Gastrocnemius medialis (tissue), 4 donors: Measurements from ENCODE around the gene PRKAG2.

Experiments
- CTCF ChIP-seq, 5 experiments: fragments of 450-650 bp in 3 of 5; fragments of 200-600 bp in 2 of 5; sonication (generic) in 2 of 5; IDR thresholded peaks in 4 of 5; conservative IDR thresholded peaks in 1 of 5; 1 replicate in 4 of 5; 2 replicates in 1 of 5; pipeline ENCODE4 v1.5.1; 2016 to 2019; ENCODE audit warnings: antibody characterized with exemption in 5 of 5, mild to moderate bottlenecking in 3 of 5, moderate library complexity in 3 of 5
- POLR2A ChIP-seq, 2 donors: fragments of 450-650 bp; IDR thresholded peaks; one replicate each; pipeline ENCODE4 v1.6.1; 2017; ENCODE audit warnings: antibody characterized with exemption in 2 of 2, mild to moderate bottlenecking in 2 of 2, moderate library complexity in 2 of 2

DNA sequence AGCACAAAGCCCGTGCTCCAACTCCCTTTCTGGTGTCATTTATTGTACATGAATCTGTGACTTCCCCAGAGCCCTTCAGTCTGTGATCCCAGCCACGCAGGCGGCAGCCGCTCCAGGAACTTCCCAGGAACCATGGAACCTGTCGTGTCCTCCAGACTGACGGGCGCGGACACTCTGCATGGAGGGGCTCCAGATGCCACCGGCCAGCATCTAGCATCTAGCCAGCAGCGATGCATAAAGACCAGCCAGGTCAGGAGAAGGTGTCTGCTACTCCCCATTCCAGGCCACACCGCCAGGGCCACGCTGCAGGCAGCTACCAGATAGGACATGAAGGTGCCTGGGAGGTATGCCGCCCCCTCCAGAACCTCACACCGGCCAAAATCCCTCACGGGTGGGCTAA lies 77.4 kb downstream of the PRKAG2 start:
- TF ChIP-seq POLR2A (IDR thresholded peaks at IDR 0.05) = no peak
- no peak for TF ChIP-seq CTCF (IDR thresholded peaks at IDR 0.05 in 4 of 5, conservative IDR thresholded peaks at IDR 0.05 in 1 of 5)
